Measurements from ENCODE around the gene ZNF723.
"Not testable (repeated sequence)": the region's sequence is repeated elsewhere in the genome, so short reads cannot be mapped to it uniquely, and the experiment has no call there.

The ZNF723 gene

GRCh38 chr19:22832031-22832762 lies at the start of gene ZNF723:
Gene ZNF723 (plus strand): TSS chr19:22832291. CDS start chr19:22832380, 89 bp downstream.
- DNase-seq: peak; percentile 39

GRCh38 chr19:22783651-22784410 lies 48.3 kb upstream of the ZNF723 start, which contains the start of gene ZNF99:
Gene ZNF99 (minus strand): TSS chr19:22784151. CDS start chr19:22784016, 135 bp downstream.
- DNase-seq: peak; percentile 2

- not testable (repeated sequence) for DNase-seq
Measured at GRCh38 chr19:22792863-22793262, 39.2 kb upstream of the ZNF723 start.

GRCh38 chr19:22797040-22797439 lies 35.1 kb upstream of the ZNF723 start:
- DNase-seq: no peak

- no peak for DNase-seq
Measured at GRCh38 chr19:22806418-22806817, 25.7 kb upstream of the ZNF723 start.

GRCh38 chr19:22807061-22807835 lies 24.8 kb upstream of the ZNF723 start:
- DNase-seq: no peak

- DNase-seq: no peak
Measured at GRCh38 chr19:22814124-22814523, 18.0 kb upstream of the ZNF723 start.

- no peak for DNase-seq
Measured at GRCh38 chr19:22831211-22831610, 880 bp upstream of the ZNF723 start.

GRCh38 chr19:22857713-22858320 lies 25.7 kb downstream of the ZNF723 start:
- DNase-seq: not testable (repeated sequence)

GRCh38 chr19:22882797-22883196 lies 50.7 kb downstream of the ZNF723 start:
- DNase-seq: peak; percentile 20

GRCh38 chr19:22893855-22894270 lies 61.8 kb downstream of the ZNF723 start:
- DNase-seq: no peak

- DNase-seq: no peak
Measured at GRCh38 chr19:22901431-22902130, 69.5 kb downstream of the ZNF723 start.
